GM12872 (cell line): ENCODE data around the gene MAD1L1.

Experiments
- TF ChIP-seq, protein P1 (sequence below): IDR thresholded peaks from 3 replicates; pipeline ENCODE4 v1.5.1; 2011; ENCODE audit warnings: low read depth, mild to moderate bottlenecking, low read length, moderate library complexity; ENCODE audit not compliant: insufficient read depth

The MAD1L1 gene

DNA sequence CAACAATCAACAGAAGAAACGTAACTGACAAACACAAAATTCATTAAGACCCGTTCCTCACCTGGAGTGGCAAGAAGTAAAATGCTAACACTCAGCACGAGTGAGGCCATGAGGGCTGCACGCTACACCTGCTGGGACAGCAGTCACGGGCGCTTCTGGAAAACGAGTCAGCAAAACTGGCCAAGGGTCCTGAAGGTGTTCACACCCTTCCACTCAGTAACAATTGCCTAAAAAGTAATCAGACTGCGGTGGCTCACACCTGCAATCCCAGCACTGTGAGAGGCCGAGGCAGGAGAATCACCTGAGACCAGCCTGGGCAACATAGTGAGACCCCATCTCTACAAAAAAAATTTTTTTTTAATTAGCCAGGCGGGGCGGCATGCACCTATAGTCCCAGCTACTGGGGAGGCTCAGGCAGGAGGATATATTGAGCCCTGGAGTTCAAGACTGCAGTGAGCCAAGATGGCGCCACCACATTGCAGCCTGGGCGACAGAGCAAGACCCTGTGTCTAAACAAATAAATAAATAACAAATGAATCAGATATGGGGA lies 199.1 kb downstream of the MAD1L1 start:
- TF ChIP-seq, protein P1, sequence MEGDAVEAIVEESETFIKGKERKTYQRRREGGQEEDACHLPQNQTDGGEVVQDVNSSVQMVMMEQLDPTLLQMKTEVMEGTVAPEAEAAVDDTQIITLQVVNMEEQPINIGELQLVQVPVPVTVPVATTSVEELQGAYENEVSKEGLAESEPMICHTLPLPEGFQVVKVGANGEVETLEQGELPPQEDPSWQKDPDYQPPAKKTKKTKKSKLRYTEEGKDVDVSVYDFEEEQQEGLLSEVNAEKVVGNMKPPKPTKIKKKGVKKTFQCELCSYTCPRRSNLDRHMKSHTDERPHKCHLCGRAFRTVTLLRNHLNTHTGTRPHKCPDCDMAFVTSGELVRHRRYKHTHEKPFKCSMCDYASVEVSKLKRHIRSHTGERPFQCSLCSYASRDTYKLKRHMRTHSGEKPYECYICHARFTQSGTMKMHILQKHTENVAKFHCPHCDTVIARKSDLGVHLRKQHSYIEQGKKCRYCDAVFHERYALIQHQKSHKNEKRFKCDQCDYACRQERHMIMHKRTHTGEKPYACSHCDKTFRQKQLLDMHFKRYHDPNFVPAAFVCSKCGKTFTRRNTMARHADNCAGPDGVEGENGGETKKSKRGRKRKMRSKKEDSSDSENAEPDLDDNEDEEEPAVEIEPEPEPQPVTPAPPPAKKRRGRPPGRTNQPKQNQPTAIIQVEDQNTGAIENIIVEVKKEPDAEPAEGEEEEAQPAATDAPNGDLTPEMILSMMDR: no peak

DNA sequence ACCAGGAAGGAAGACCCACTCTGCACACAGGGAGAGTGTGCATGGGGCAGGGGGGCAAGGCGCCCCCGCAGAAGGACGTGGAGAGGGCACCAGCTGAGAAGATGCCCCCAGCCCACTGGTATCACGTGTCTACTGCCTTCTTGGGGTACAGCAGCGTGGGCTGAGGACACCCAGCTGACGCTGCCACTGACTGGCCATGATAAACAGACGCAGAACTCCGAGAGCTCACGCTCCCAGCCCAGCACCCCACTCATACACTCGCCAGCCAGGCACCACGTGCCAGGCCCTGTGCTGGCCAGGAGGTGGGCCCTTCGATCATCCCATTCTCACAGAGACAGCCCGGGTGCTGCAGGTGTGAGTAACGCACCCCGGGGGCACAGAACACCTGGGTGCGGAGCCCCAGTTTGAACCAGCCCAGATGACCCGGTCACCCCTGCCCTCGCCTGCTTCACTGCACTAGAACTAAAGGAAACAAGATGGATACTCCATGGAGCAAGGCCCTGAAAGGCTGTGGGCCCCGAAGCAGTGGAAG lies 199.8 kb downstream of the MAD1L1 start:
- TF ChIP-seq, protein P1: no peak

DNA sequence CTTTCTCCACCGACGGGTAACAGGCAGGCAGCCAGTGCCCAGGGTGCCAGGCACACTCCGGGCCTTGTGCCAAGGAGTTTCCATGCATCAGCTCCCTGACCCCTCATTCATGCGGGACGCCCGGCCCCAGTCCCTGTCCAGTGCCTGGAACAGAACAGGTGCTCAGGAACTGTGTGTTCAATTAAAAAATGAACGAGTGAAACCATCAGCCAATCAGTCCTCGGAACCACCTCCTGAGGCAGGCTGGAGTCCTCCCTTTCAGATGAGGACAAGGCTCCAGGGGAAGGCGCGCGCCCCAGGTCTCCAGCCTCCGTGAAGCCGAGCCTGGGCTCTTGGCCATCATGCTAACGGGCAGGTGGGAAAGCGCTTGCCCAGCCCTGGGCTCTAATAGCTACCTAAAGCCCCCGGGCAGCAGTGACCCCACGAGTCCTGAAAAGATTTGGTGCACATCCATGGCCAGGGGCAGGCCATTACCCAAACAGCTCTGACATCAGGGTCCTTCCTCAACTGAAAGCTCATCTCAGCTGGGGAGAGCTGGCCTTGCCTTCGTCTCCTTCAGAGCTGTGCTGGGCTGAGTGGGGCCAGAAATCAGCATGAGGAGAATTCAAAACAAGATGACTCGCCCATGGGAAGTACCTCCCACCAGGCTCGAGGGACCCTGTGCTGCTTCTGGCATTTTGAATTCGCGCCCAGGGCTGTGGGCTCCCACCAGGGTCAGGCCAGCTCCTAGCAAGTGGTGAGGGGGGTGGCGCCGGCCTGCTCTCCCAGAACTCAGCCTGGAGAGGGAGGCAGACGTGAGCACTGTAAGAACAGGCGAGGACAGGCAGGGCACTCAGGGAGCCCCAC lies 200.5 kb downstream of the MAD1L1 start:
- TF ChIP-seq, protein P1: no peak

DNA sequence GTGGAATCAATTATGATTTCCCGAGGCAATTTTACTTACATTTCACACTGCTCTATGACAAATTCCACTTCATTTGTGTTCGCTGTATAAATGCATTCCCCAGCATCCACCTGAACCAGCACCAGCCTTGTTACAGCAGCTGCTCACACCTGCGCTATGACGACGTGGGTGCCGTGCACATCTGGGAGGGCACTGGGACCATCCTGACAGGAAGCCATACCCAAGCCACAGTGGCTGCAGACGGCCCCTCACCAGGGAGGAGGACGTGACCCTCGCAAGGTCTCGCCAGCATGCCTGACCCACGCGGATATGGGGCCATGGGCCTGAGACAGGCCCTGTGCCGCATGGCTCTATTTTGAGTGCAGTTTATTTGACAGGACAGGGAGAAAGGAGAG lies 201.3 kb downstream of the MAD1L1 start:
- TF ChIP-seq, protein P1: no peak

DNA sequence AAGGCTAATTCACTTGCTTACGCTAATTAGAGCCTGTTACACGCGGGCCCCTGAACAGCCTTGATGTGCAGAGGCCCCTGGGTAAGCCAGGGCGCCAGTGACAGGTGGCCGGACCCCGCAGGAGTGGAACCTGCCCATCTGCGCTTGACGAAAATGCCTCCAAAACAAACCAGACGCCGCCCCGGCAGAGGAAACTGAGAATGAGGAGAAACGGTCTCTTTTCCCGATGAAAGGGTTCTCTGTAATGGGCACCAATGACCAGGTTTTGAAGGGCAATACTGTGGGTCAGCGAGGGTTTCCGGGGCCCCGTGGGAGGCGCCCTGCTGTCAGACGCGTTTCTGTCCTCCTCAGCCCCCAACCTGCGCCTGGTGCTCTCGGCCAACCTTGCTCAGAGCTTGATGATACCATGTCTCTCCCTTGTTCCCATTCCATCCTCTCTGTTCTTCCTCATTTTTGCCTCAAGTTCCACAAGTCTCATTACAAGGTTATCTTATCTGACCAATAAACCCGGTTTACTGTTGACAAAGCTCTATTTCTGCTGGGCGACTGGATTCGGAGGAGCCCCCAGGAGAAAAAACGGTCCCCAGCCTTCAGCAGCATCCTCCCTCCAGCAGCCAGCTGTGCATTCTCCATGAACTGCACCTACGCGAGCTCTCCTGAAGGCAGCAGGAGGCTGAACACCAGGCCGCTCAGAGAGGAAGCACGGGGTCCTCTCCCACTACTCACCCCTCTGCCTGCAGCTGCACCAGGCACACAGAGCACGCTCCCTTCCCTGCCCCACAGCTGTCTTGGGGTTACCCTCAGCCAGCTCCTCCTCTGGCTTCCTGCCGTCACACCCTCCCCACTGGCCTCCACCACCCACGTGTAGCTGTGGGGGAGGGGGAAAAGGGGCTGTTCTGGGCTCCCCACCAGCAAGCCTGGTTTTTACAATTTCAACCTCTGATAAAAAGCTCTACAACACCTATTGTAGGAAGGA lies 202.0 kb downstream of the MAD1L1 start:
- TF ChIP-seq, protein P1: no peak

DNA sequence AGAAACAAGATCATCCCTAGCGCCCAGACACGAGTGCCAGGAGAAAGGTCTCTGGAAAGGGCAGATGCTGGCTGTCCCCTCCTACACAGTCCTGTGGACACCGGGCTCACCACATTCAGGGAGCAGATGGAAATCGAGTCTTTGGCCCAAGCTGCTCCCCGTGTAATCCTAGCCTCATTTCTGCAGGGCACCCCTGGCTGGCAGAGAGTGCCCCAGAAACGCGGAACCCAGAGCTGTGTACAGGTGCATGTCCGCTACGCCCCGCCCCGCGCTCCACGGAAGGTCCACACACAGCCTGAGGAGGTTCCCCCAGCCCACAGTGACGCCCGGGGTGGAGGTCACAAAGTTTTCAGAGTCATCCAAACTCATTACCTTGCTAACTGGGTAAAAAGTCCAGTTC lies 202.8 kb downstream of the MAD1L1 start:
- TF ChIP-seq, protein P1: no peak
